Amniotic stem cell (primary cell): ENCODE measurements around the gene UGT1A5.
"Not testable (repeated sequence)": the region's sequence is repeated elsewhere in the genome, so short reads cannot be mapped to it uniquely, and the experiment has no call there.

ENCODE experiments used
- DNase-seq: peaks from one replicate; lab custom pipeline; 2025; lab: John Stamatoyannopoulos, UW

UGT1A5 gene

GRCh38 chr2:233693963-233694362, 18.7 kb upstream of the UGT1A5 start:
- no peak for DNase-seq

GRCh38 chr2:233698740-233699139, 14.0 kb upstream of the UGT1A5 start:
- DNase-seq = no peak

DNA sequence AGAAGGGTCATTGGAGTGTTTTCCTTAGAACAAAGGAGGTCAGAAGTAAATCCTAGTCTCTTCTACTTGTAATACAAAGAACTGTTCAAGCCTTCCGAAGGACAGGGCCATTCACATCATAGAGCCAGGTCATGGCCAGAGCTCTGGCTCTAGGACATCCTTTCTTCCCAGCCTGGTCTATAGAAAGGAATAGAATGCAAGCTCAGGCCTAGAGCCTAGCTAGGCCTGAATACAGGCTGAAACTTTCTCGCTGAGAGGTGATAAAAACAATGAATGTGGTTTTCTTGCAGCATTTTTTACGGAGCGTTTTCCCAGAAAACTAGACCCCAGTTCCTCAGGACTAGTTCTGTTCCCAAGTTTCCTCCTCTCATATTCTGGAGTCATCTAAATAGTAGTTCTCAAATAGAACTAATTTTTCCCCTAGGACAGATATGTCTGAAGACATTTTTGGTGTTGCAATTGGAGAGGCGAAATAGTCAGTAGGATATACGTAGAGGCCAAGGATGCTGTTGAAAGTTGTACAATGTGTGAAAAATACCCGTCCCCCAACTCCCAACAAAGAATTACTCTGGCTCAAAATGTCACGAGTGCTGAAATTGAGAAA, 13.2 kb upstream of the UGT1A5 start:
- no peak for DNase-seq

DNA sequence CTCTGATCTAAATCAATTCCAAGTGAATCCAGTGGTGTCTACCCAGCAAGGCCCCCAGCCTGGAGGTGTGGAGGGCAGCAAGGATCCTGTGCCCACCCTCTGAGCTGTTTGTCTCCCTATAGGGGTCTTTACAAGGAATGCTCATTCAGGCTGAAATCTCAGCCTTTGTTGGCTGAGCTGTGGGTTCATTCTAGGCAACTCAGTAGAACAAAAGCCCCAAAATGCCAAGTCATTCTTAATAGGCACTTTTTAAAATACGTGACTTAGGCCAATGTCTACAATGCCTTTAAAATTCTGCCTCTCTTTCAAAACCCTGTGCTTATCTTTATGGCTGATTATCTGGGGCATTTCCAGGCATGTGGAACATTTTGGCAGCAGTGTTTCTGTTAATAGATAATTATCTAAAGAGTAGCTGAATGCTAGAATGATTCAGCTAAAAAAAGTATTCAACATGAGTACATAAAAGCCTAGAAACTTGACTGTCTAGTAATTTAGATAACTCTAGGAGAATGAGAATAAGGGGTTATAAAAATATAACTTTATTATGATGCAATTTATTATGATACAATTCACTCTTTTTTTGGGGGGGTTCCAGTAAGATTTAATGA, 12.6 kb upstream of the UGT1A5 start:
- peak; percentile 32 for DNase-seq

DNA sequence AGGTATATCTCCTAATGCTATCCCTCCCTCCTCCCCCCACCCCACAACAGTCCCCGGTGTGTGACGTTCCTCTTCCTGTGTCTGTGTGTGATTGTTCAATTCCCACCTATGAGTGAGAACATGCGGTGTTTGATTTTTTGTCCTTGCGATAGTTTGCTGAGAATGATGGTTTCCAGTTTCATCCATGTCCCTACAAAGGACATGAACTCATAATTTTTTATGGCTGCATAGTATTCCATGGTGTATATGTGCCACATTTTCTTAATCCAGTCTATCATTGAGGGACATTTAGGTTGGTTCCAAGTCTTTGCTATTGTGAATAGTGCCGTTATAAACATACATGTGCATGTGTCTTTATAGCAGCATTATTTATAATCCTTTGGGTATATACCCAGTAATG, 11.9 kb upstream of the UGT1A5 start:
- not testable (repeated sequence) for DNase-seq

DNA sequence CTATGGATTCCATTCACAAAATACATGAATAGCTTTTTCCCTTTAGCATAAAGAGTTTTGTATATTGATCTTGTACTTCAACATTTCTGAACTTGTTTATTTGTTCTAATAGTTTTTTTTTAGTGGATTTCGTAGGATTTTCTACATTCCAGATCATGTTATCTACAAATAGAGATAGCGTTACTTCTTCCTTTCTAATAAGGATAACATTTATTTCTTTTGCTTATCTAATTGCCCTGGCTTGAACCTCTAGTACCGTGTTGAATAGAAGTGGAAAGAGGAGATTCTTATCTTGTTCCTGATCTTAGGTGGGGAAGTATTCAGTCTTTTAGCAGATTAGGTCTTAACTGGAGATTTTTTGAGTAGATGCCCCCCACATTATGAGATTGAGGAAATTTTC, 10.5 kb upstream of the UGT1A5 start:
- DNase-seq = no peak

- no peak for DNase-seq
Measured at GRCh38 chr2:233705911-233706506, 6.7 kb upstream of the UGT1A5 start.

- DNase-seq = peak; percentile 55
Measured at GRCh38 chr2:233706720-233707119, 6.0 kb upstream of the UGT1A5 start.

DNA sequence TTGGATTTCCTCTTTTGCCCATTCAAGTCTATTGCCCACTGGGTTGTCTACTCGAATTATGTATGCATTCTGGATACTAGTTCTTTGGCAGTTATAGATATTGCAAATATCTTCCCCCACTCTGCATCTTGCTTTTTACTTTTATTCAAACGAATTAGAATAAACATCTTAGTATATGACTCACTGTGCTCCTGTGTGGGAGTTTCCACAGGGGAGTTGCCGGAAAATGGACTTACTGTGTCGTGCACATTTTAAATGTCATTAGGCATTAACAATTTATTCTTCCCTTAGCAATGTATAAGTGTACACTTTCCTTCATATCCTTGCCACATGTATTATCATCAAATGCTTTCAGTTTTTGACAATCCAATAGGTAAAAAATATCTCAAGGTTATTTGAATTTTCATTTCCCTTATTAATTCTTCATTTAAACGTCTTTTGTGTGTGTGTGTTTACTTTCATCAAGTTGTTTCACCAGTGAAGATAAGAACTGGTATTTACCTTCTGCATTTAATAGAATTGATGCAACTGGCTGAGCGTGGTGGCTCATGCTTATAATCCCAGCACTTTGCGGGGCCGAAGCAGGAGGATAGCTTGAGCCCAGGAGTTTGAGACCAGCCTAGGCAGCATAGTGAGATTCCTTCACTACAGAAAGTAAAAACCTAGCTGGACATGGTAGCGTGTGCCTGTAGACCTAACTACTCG, 4.6 kb upstream of the UGT1A5 start:
- DNase-seq = no peak

- no peak for DNase-seq
Measured at GRCh38 chr2:233708942-233709341, 3.8 kb upstream of the UGT1A5 start.

DNA sequence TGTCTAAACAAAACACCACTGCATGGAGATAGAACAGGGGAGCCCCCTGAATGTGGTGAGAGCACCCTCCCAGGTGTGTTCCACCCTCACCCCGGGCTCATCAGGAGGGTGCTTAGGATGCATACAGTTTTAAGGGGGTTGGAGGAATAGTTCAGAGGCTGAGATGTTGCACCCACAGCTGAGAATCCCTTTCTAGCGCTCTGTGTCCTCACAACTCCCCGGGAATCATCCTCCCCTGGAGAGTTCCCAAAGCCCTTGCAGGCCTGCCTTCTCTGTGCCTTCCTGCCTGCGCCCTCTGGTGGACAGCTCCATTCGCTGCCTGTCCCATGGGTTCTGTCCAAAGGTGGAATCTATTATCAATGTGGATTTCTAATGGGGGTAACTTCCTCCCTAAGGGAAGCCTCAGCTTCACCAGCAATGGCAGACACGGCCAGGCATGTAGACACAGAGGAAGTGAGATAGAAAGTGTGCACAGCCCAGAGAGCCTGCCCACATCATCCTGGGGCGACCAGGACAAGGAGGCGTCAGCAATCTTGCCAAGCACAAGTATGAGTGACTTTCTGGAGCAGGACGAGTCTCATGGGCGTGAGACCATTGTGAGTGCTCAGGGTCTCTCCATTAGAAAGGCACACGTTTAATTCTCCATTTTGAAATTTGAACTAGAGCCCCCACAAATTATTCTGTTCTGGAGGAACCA, 1.2 kb upstream of the UGT1A5 start:
- DNase-seq = peak; percentile 75

DNA sequence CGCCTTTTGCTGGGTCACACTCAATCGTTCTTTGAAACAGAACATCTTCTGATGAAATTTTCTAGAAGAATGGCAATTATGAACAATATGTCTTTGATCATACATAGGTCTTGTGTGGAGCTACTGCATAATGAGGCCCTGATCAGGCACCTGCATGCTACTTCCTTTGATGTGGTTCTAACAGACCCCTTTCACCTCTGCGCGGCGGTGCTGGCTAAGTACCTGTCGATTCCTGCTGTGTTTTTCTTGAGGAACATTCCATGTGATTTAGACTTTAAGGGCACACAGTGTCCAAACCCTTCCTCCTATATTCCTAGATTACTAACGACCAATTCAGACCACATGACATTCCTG, 532 bp downstream of the UGT1A5 start:
- DNase-seq = no peak

DNA sequence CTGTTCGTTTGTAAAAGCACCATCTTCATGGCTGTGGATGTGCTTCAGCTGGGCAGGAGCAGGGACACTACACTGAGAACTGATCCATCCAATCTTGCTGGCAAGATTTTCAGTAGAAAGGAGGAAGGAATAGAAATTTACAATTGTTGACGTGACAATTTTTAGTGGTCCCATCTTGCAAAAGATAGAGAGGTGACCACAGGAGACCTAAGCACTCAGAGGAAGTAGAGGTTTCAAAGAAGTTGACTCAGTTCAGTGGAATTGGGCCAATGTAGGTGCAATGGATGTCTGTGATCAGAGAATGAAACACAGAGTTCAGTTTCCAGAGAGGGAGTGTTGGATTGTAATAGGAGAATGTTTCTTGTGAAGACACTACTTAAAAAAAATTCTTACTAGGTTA, 1.4 kb downstream of the UGT1A5 start:
- no peak for DNase-seq

DNA sequence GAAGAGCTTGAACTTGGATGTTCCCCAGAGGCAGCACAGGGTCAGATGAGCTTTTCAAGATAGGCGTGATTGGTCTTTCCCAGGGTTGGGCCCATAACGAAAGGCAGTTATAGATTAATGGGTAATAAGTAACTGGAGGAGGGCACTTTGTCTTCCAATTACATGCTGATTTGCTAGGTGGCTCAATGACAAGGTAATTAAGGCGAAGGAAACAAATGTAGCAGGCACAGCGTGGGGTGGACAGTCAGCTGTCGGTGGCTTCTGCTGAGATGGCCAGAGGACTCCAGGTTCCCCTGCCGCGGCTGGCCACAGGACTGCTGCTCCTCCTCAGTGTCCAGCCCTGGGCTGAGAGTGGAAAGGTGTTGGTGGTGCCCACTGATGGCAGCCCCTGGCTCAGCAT, 5.8 kb downstream of the UGT1A5 start, which contains the start of gene UGT1A4:
Gene UGT1A4, plus strand, starts transcription at position 185 of the 400 bp plus-strand sequence. Its CDS starts 85 bp downstream, at position 270.
- no peak for DNase-seq

DNA sequence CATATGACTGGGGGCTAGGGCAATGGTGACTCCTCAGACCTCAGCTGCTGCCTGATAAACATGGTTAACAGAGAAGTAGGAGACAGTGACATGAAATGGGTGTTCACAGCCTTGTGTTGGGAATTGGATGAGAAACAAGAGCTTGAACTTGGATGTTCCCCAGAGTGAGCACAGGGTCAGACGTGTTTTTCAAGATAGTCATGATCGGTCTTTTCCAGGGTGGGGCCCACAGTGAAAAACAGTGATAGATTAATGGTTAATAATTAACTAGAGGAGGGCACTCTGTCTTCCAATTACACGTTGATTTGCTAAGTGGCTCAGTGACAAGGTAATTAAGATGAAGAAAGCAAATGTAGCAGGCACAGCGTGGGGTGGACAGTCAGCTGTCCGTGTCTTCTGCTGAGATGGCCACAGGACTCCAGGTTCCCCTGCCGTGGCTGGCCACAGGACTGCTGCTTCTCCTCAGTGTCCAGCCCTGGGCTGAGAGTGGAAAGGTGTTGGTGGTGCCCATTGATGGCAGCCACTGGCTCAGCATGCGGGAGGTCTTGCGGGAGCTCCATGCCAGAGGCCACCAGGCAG, 16.1 kb downstream of the UGT1A5 start, which contains the start of gene UGT1A3:
Gene UGT1A3, plus strand, starts transcription at position 320 of the 579 bp plus-strand sequence. Its CDS starts 85 bp downstream, at position 405.
- DNase-seq = no peak

DNA sequence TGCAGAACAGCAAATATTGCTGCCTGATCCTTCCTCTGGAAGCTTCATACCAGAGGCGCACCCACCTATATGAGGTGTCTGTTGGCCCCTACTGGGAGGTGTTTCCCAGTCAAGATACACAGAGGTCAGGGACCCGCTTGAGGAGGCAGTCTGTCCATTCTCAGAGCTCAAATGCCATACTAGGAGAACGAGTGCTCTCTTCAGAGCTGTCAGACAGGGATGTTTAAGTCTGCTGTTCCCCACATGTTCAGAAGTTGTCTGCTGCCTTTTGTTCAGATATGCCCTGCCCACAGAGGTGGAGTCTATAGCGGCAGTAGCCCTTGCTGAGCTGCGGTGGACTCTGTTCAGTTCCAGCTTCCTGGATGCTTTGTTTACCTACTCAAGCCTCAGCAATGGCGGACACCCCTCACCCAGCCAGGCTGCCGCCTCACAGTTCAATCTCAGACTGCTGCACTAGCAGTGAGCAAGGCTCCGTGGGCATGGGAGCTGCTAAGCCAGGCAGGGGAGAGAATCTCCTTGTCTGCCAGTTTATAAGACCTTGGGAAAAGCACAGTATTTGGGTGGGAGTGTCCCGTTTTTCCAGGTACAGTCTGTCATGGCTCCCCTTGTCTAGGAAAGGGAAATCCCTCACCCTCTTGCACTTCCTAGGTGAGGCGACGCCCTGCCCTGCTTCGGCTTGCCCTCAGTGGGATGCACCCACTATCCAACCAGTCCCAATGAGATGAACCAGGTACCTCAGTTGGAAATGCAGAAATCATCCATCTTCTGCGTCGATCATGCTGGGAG, 24.4 kb downstream of the UGT1A5 start:
- not testable (repeated sequence) for DNase-seq

DNA sequence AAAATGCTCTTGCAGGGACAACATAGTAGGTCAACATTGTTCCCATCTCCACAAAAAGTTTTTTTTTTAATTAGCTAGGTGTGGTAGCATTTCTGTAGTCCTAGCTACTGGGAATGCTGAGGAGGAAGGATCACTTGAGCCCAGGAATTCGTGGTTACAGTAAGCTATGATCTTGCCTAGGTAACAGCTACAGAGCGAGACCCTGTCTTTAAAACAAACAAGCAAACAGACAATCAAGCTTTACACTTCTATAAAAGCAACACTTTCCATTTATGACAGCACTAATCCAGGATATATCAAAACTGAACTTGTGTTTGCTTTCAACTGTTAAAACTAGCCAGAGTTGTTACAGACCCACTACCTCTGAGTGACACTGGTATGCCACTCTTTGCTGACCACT, 28.2 kb downstream of the UGT1A5 start:
- DNase-seq = no peak

DNA sequence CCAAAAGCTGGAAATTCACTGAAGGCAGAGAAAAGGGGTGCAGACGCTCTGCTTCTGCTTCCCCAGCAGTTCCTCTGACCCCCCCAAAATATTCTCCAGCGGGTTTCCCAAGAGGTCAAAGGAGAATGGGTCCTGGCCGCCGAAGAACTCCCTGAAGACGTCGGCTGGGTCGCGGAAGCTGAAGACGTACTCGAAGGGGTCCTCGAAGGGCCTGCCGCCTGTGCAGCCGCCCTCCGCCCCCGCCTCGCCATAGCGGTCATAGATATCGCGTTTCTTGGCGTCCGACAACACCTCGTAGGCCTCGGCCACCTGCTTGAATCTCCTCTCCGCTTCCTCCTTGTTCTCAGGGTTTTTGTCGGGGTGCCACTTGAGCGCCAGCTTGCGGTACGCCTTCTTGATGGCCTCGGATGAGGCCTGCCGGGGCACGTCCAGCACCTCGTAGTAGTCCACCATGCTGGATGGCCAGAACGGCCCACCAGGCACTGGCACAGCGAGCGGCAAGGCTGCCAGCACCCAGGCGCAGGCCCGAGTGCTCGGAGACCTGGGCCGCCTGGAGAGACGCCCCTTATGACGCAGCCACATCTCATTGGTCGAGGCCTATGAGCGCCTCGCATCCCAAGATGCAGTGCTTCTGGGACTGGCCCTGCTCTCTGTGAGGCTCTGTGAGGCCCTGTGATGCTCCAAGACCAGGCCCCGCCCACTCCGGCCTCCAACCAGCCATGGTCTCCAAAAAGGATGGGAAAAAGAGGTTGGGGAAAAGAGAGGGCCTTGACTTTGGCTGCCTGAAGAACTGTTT, 31.0 kb downstream of the UGT1A5 start:
- DNase-seq = no peak

DNA sequence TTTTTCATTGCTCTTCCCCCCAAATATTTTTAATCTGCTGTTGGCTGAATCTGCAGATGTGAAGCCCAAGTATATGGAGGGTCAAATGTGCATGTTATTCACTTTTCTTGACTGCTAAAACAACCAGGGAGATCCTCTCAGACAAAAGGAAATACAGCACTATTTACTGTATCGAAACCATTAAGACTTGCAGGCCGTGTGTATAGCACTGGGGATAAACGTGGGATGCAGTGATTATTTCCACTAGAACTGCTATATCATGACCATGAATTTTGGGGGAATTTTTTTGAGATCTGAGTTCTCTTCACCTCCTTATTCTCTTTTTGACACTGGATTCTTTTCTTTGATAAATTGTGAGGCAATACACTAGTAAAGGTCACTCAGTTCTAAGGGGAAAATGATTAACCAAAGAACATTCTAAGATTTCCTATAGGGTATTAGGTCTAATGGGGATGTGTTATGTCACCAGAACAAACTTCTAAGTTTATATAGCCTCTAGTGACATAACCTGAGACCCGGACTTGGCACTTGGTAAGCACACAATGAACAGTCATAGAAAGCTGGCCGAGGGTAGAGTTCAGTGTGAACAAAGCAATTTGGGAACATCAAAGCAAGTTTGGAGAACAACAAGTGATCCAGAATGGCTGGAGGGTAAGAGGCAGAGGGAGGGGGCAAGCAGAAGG, 32.5 kb downstream of the UGT1A5 start:
- no peak for DNase-seq

- not testable (repeated sequence) for DNase-seq
Measured at GRCh38 chr2:233745838-233746237, 33.1 kb downstream of the UGT1A5 start.
